Measurements from ENCODE around the gene PRELID3B. TPM values are rescaled to one million over a fixed set of nuclear protein-coding genes. Genes with fewer than 3 reads are reported as not detected.

PRELID3B gene
- total and polyA plus RNA-seq, 2 of the 13 experiments (the other 11 are each of a cell fraction or from before 2014, with no cell fraction given) = 23.3 to 42.6 TPM

- TF ChIP-seq GTF3A (CRISPR knock-in tag; conservative IDR thresholded peaks at IDR 0.05) = no peak
- TF ChIP-seq KDM4B (CRISPR knock-in tag; IDR thresholded peaks at IDR 0.05) = no peak
- no peak for TF ChIP-seq GMEB2 (CRISPR knock-in tag; IDR thresholded peaks at IDR 0.05; ENCODE audit: low read depth)
- TF ChIP-seq MXD4 (CRISPR knock-in tag; IDR thresholded peaks at IDR 0.05) = peak; percentile 79; the same call in 1 of the 2 replicates
- peak; percentile 73; the same call in 1 of the 2 replicates for TF ChIP-seq ZBTB7B (CRISPR knock-in tag; IDR thresholded peaks at IDR 0.05)
- TF ChIP-seq, protein P1, sequence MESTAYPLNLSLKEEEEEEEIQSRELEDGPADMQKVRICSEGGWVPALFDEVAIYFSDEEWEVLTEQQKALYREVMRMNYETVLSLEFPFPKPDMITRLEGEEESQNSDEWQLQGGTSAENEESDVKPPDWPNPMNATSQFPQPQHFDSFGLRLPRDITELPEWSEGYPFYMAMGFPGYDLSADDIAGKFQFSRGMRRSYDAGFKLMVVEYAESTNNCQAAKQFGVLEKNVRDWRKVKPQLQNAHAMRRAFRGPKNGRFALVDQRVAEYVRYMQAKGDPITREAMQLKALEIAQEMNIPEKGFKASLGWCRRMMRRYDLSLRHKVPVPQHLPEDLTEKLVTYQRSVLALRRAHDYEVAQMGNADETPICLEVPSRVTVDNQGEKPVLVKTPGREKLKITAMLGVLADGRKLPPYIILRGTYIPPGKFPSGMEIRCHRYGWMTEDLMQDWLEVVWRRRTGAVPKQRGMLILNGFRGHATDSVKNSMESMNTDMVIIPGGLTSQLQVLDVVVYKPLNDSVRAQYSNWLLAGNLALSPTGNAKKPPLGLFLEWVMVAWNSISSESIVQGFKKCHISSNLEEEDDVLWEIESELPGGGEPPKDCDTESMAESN (CRISPR knock-in tag; conservative IDR thresholded peaks at IDR 0.05) = peak; percentile 96
- TF ChIP-seq FIP1L1 (IDR thresholded peaks at IDR 0.05; ENCODE audit: borderline replicate concordance, insufficient read depth, low read depth, low read length) = no peak
- no peak for TF ChIP-seq KDM5A (IDR thresholded peaks at IDR 0.05; ENCODE audit: borderline replicate concordance, low read length)
- TF ChIP-seq ATRX (CRISPR knock-in tag; IDR thresholded peaks at IDR 0.05; ENCODE audit: borderline replicate concordance) = no peak
- no peak for TF ChIP-seq ZSCAN25 (CRISPR knock-in tag; IDR thresholded peaks at IDR 0.05)
- TF ChIP-seq JUN (CRISPR knock-in tag; IDR thresholded peaks at IDR 0.05) = no peak
- peak; percentile 22; the same call in 1 of the 2 replicates for TF ChIP-seq GFI1 (CRISPR knock-in tag; IDR thresholded peaks at IDR 0.05; ENCODE audit: borderline replicate concordance)
- peak; percentile 31; the same call in 1 of the 2 replicates for TF ChIP-seq IRF2 (CRISPR knock-in tag; IDR thresholded peaks at IDR 0.05)
- TF ChIP-seq NFIB (CRISPR knock-in tag; IDR thresholded peaks at IDR 0.05; ENCODE audit: borderline replicate concordance) = no peak
- no peak for TF ChIP-seq RNF219 (CRISPR knock-in tag; IDR thresholded peaks at IDR 0.05)
- TF ChIP-seq MXD3 (CRISPR knock-in tag; IDR thresholded peaks at IDR 0.05) = 0 out of 2 replicates have a peak, but pooled peaks have one; percentile 63
- TF ChIP-seq ZNF883 (CRISPR knock-in tag; IDR thresholded peaks at IDR 0.05; ENCODE audit: not compliant biosample characterization) = no peak
- TF ChIP-seq ELF4 (CRISPR knock-in tag; IDR thresholded peaks at IDR 0.05; ENCODE audit: borderline replicate concordance) = no peak
- peak; percentile 84 for TF ChIP-seq ZNF891 (CRISPR knock-in tag; IDR thresholded peaks at IDR 0.05)
- no peak for TF ChIP-seq CHCHD3 (CRISPR knock-in tag; IDR thresholded peaks at IDR 0.05)
- TF ChIP-seq ZNF563 (CRISPR knock-in tag; IDR thresholded peaks at IDR 0.05) = no peak; the same call in 1 of the 2 replicates
- no peak for TF ChIP-seq ZMYM3 (CRISPR knock-in tag; IDR thresholded peaks at IDR 0.05)
- no peak for TF ChIP-seq ZNF589 (CRISPR knock-in tag; conservative IDR thresholded peaks at IDR 0.05)
These were observed at the start of gene PRELID3B (continued) for GRCh38 chr20:59042151-59042795.

Measured in HepG2 (cell line).